H9 (cell line): ENCODE results near the gene SERPINE1. TPM values are rescaled to one million over a fixed set of nuclear protein-coding genes. Genes with fewer than 3 reads are reported as not detected.

ENCODE experiments used
- DNase-seq: peaks from one replicate; pipeline ENCODE4 v3.0.0-alpha.2; 2017
- H2AFZ ChIP-seq: one replicate; pipeline ENCODE4 v1.6.1; 2013; ENCODE audit warnings: mild to moderate bottlenecking, low read length, control low read depth, moderate library complexity
- H2AK5ac ChIP-seq: 2 replicates; pipeline ENCODE4 v1.6.1; 2013; ENCODE audit warnings: low read length, control low read depth, mixed read lengths; ENCODE audit not compliant: insufficient read length
- H2BK120ac ChIP-seq: one replicate; pipeline ENCODE4 v1.6.1; 2013; ENCODE audit warnings: low read depth, mild to moderate bottlenecking, low read length, control low read depth, inconsistent platforms; ENCODE audit not compliant: poor library complexity, severe bottlenecking
- H2BK12ac ChIP-seq: 2 replicates; pipeline ENCODE4 v1.6.1; 2013; ENCODE audit warnings: low read length, control low read depth, mixed read lengths, low read depth; ENCODE audit not compliant: insufficient read length
- H2BK15ac ChIP-seq: 2 replicates; pipeline ENCODE4 v1.6.1; 2013; ENCODE audit warnings: low read depth, low read length, control low read depth
- H2BK20ac ChIP-seq: one replicate; pipeline ENCODE4 v1.6.1; 2013; ENCODE audit warnings: low read depth, mild to moderate bottlenecking, low read length, control low read depth, inconsistent platforms; ENCODE audit not compliant: poor library complexity, severe bottlenecking
- H2BK5ac ChIP-seq: 2 replicates; pipeline ENCODE4 v1.6.1; 2013; ENCODE audit warnings: low read length, control low read depth, mixed read lengths; ENCODE audit not compliant: insufficient read length
- H3K14ac ChIP-seq: 2 replicates; pipeline ENCODE4 v1.6.1; 2013; ENCODE audit warnings: low read length, control low read depth; ENCODE audit not compliant: insufficient read depth
- H3K18ac ChIP-seq: 2 replicates; pipeline ENCODE4 v1.6.1; 2013; ENCODE audit warnings: low read depth, mild to moderate bottlenecking, mixed read lengths, low read length, control low read depth; ENCODE audit not compliant: insufficient read length
- H3K23ac ChIP-seq: 2 replicates; pipeline ENCODE4 v1.6.1; 2013; ENCODE audit warnings: low read length, control low read depth, mixed read lengths, low read depth; ENCODE audit not compliant: insufficient read length
- H3K23me2 ChIP-seq: 2 replicates; pipeline ENCODE4 v1.6.1; 2013; ENCODE audit warnings: low read depth, mild to moderate bottlenecking, mixed read lengths, low read length, control low read depth; ENCODE audit not compliant: insufficient read length, poor library complexity, severe bottlenecking
- H3K27ac ChIP-seq: 2 replicates; pipeline ENCODE4 v1.5.1; 2013; ENCODE audit warnings: low read length, control low read depth, mixed read lengths, low read depth; ENCODE audit not compliant: insufficient read length
- H3K27me3 ChIP-seq: 2 replicates; pipeline ENCODE4 v1.6.1; 2013; ENCODE audit warnings: low read length, control low read depth, inconsistent platforms; ENCODE audit not compliant: insufficient read depth
- H3K4ac ChIP-seq: 2 replicates; pipeline ENCODE4 v1.6.1; 2013; ENCODE audit warnings: low read depth, mild to moderate bottlenecking, control low read depth, inconsistent platforms, low read length, moderate library complexity
- H3K4me1 ChIP-seq: 2 replicates; pipeline ENCODE4 v1.6.1; 2013; ENCODE audit warnings: low read length, control low read depth, inconsistent platforms; ENCODE audit not compliant: insufficient read depth
- H3K4me2 ChIP-seq: 2 replicates; pipeline ENCODE4 v1.6.1; 2013; ENCODE audit warnings: low read length, control low read depth, mixed read lengths; ENCODE audit not compliant: insufficient read length, insufficient read depth
- H3K56ac ChIP-seq: 2 replicates; pipeline ENCODE4 v1.6.1; 2013; ENCODE audit warnings: low read depth, mild to moderate bottlenecking, mixed read lengths, low read length, control low read depth; ENCODE audit not compliant: insufficient read length
- H3K79me1 ChIP-seq: 2 replicates; pipeline ENCODE4 v1.6.1; 2013; ENCODE audit warnings: low read depth, mild to moderate bottlenecking, moderate library complexity, low read length, control low read depth, inconsistent platforms; ENCODE audit not compliant: insufficient read depth, poor library complexity, severe bottlenecking
- H3K79me2 ChIP-seq: 2 replicates; pipeline ENCODE4 v1.6.1; 2013; ENCODE audit warnings: low read length, control low read depth, inconsistent platforms; ENCODE audit not compliant: insufficient read depth
- H3K9ac ChIP-seq: 2 replicates; pipeline ENCODE4 v1.6.1; 2013; ENCODE audit warnings: low read length, control low read depth, mixed read lengths; ENCODE audit not compliant: insufficient read length; ENCODE audit errors: extremely low read depth
- H3K9me3 ChIP-seq: one replicate; pipeline ENCODE4 v1.6.1; 2013; ENCODE audit warnings: low read depth, low read length, inconsistent platforms; ENCODE audit not compliant: control insufficient read depth
- H3T11ph ChIP-seq: one replicate; pipeline ENCODE4 v1.6.1; 2013; ENCODE audit warnings: mild to moderate bottlenecking, low read length, control low read depth, inconsistent platforms
- H4K20me1 ChIP-seq: one replicate; pipeline ENCODE4 v1.6.1; 2013; ENCODE audit not compliant: control insufficient read depth, insufficient read length, insufficient read depth
- H4K5ac ChIP-seq: 2 replicates; pipeline ENCODE4 v1.6.1; 2013; ENCODE audit warnings: low read depth, mild to moderate bottlenecking, mixed read lengths, low read length, control low read depth; ENCODE audit not compliant: insufficient read length
- H4K8ac ChIP-seq: replicated peaks from 2 replicates; pipeline ENCODE4 v1.6.1; 2013; ENCODE audit warnings: low read length, control low read depth, mixed read lengths, low read depth; ENCODE audit not compliant: insufficient read length
- H4K91ac ChIP-seq: 2 replicates; pipeline ENCODE4 v1.6.1; 2013; ENCODE audit warnings: low read depth, mild to moderate bottlenecking, moderate library complexity, mixed read lengths, low read length, control low read depth; ENCODE audit not compliant: insufficient read length
- H3K27ac Mint-ChIP-seq, 3 experiments: 2 replicates in 2 of 3; 3 replicates in 1 of 3; pipeline ENCODE4 v1.8.0; 2020 to 2021; ENCODE audit warnings: mixed read lengths in 3 of 3, mild to moderate bottlenecking in 1 of 3, moderate library complexity in 1 of 3
- H3K27me3 Mint-ChIP-seq: 2 replicates; pipeline ENCODE4 v1.8.0; 2021; ENCODE audit warnings: low read depth, mild to moderate bottlenecking, moderate library complexity, mixed read lengths
- H3K36me3 Mint-ChIP-seq, 3 experiments: 2 replicates in 2 of 3; 3 replicates in 1 of 3; pipeline ENCODE4 v1.8.0; 2020 to 2021; ENCODE audit warnings: low read depth in 3 of 3, mixed read lengths in 3 of 3; ENCODE audit not compliant: insufficient read depth in 1 of 3
- H3K4me1 Mint-ChIP-seq, 2 experiments: 2 replicates each; pipeline ENCODE4 v1.8.0; 2020; ENCODE audit warnings: mixed read lengths in 2 of 2
- H3K4me3 Mint-ChIP-seq, 2 experiments: 2 replicates in 1 of 2; 3 replicates in 1 of 2; pipeline ENCODE4 v1.8.0; 2020 to 2021; ENCODE audit warnings: mild to moderate bottlenecking in 2 of 2, mixed read lengths in 2 of 2, moderate library complexity in 1 of 2
- H3K9me3 Mint-ChIP-seq, 2 experiments: 2 replicates in 1 of 2; 3 replicates in 1 of 2; pipeline ENCODE4 v1.8.0; 2020; ENCODE audit warnings: mild to moderate bottlenecking in 2 of 2, mixed read lengths in 2 of 2, moderate library complexity in 1 of 2
- CTCF ChIP-seq: fragments of 200-600 bp; sonication (generic); conservative IDR thresholded peaks from 3 replicates; pipeline ENCODE4 v1.8.0; 2021; ENCODE audit warnings: antibody characterized with exemption, mild to moderate bottlenecking
- WGBS: extraction: QIAGEN DNeasy Blood & Tissue Kit; methylation state at CpG from one replicate; pipeline ENCODE4 v1.1.7; 2013; ENCODE audit warnings: missing lambda C conversion rate, low lambda C conversion rate, mixed read lengths; ENCODE audit not compliant: insufficient read length; ENCODE audit errors: extremely low coverage; 5-methylcytosine and 5-hydroxymethylcytosine counted together
- total RNA-seq: library from RNA; stranded (reverse); gene quantifications from 2 replicates; pipeline ENCODE4 v1.2.1, GENCODE V29; 2021

SERPINE1 gene
- total RNA-seq, 1 experiment from 2014 or later = 11.5 TPM

- H3K4me3 Mint-ChIP-seq = no peak overlapping the region
- no peak overlapping the region for H2BK20ac ChIP-seq
- no peak overlapping the region for H3K56ac ChIP-seq
- no peak overlapping the region for H3T11ph ChIP-seq
- H3K18ac ChIP-seq = no peak overlapping the region
- H3K9me3 ChIP-seq = no peaks in the 10 kb centered on the region
- H4K20me1 ChIP-seq = no peaks in the 10 kb centered on the region
- peaks cover 12 to 16% of the 10 kb centered on the region in 2 experiments for H3K4me1 Mint-ChIP-seq
- no peaks in the 10 kb centered on the region for H3K27me3 Mint-ChIP-seq
- no peaks in the 10 kb centered on the region; the same call in 1 of the 2 replicates for H3K4me1 ChIP-seq
- no peak for DNase-seq
- H2AK5ac ChIP-seq = no peak overlapping the region
- no peak overlapping the region for H2BK5ac ChIP-seq
- no CpG with 5 or more reads among the region's 3 CpGs for WGBS
- H3K79me2 ChIP-seq = no peaks in the 10 kb centered on the region
- H2AFZ ChIP-seq = no peak overlapping the region
- H3K27ac ChIP-seq = no peak overlapping the region
- no peak overlapping the region for H4K91ac ChIP-seq
- H3K4ac ChIP-seq = no peak overlapping the region
- no peak overlapping the region for H3K23ac ChIP-seq
- no peak overlapping the region for H2BK12ac ChIP-seq
- no peaks in the 10 kb centered on the region for H3K27me3 ChIP-seq
- no peak overlapping the region for H2BK120ac ChIP-seq
- no peak for TF ChIP-seq CTCF
- H3K79me1 ChIP-seq = no peaks in the 10 kb centered on the region
- no peak overlapping the region for H2BK15ac ChIP-seq
- H4K8ac ChIP-seq = no peak overlapping the region
- H3K14ac ChIP-seq = no peak overlapping the region
- no peaks in the 10 kb centered on the region for H3K23me2 ChIP-seq
- no peak overlapping the region for H3K9ac ChIP-seq
- no peaks in the 10 kb centered on the region for H3K9me3 Mint-ChIP-seq
- H4K5ac ChIP-seq = no peak overlapping the region
- no peak overlapping the region for H3K4me2 ChIP-seq
- H3K36me3 Mint-ChIP-seq = no peaks in the 10 kb centered on the region; a peak in 1 of 7 replicates
- H3K27ac Mint-ChIP-seq = no peak overlapping the region
Measured at GRCh38 chr7:101115215-101115614, 11.7 kb upstream of the SERPINE1 start.
